NCI-H2171 (cell line): ENCODE measurements around the gene BCL7B.
"Not testable (repeated sequence)": the region's sequence is repeated elsewhere in the genome, so short reads cannot be mapped to it uniquely, and the experiment has no call there.

ENCODE experiments used
- DNase-seq: peaks from one replicate; lab custom pipeline; 2025; lab: John Stamatoyannopoulos, UW

Gene BCL7B

DNA sequence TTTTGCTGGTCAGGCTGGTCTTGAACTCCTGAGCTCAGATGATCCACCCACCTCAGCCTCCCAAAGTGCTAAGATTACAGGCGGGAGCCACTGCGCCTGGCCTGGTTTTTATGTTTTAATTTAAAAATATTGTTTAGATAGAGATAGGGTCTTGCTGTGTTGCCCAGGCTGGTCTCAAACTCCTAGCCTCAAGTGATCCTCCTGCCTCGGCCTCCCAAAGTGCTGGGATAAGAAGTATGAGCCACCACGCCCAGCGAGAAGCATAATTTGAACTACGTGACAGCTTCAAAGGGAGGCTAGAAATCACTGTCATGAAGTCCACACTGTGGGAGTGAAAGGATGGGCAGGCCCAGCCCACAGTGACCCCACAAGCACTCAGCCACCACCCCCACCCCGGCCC is 21.6 kb downstream of the BCL7B start:
- DNase-seq, result not testable (repeated sequence)

DNA sequence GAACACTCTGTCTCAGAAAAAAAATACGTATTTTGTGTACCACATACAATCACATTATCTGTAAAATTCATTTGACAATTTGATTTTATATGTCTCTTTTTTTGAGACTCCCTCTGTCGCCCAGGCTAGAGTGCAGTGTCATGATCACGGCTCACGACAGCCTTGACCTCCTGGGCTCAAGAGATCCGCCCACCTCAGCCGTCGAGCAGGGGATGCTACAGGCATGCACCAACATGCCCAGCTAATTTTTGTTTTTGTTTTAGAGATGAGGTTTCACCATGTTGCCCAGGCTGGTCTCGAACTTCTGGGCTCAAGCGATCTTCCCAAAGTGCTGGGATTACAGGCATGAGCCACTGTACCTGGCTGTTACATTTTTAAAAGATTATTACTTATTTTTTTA is 23.7 kb downstream of the BCL7B start:
- DNase-seq, result no peak

DNA sequence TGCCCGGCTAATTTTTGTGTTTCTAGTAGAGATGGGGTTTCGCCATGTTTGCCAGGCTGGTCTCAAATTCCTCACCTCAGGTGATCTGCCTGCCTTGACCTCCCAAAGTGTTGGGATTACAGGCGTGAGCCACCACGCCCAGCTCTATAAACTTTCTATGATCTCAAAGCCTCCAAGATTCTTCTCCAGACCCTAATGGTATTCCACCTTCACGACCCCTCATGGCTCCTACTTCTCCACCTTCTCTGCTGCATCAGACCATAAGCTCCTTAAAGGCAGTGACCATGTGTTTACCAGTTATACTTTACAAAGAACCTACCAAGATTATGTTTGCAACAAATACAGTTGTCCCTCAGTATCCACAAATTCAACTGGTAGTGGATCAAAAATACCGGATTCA is 25.3 kb downstream of the BCL7B start:
- no peak for DNase-seq

DNA sequence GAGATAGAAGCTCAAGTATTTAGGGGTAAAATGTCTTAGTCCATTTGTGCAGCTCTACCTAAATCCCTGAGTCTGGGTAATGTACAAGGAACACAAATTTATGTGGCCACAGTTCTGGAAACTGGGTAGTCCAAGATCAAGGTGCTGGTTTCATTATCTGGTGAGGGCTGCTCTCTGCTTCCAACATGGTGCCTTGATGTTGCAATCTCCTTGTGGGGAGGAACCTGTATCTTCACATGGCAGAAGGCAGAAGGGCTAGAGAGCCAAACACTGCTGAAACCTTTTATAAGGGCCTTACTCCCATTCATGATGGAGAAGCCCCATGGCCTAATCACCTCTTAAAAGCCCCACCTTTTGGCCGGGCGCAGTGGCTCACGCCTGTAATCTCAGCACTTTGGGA is 26.7 kb downstream of the BCL7B start:
- DNase-seq, result no peak

DNA sequence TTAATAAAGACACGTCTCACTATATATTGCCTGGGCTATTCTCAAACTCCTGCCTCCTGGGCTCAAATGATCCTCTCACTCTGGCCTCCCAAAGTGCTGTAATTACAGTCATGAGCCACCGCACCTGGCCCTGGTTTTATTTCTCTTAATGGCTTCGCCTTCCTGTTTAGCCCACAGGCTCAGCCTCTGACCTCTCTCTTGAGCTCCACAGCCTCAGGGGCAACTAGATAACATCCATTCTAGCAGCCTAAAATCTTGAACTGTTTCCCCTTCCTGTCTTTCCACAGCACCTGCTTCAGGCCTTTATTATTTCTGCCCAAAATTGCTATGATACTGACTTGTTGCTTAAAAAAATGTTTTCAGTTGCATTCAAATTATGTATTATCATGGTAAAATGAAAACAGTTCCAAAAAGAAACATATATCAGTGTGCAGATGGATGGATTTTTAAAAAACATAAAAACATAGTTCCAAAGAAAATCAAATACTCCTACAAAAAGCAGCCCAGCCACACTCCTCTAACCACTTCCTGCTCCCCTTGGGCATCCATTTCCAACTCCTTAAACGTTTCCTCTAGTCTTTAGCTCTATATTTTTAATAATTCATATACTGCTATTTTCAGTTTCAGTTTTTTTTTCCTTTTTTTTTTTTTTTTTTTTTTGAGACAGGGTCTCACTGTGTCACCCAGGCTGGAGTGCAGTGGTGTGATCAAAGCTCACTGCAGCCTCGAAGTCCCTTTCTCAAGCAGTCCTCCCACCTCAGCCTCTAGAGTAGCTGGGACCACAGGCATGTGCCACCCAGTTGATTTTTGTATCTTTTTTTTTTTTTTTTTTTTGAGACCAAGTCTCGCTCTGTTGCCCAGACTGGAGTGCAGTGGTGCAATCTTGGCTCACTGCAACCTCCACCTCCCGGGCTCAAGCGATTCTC is 30.3 kb downstream of the BCL7B start:
- no peak for DNase-seq

DNA sequence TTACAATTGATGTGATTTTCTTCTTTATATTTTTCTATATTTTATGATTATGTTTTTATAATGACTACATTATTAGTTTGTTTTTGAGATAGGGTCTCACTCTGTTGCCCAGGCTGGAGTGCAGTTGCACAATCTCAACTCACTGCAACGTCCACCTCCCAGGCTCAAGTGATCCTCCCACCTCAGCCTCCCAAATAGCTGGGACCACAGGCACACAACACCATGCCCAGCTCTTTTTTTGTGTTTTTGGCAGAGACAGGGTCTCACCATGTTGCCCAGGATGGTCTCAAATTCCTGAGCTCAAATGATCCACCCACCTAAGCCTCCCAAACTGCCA is 31.4 kb downstream of the BCL7B start:
- not testable (repeated sequence) for DNase-seq

DNA sequence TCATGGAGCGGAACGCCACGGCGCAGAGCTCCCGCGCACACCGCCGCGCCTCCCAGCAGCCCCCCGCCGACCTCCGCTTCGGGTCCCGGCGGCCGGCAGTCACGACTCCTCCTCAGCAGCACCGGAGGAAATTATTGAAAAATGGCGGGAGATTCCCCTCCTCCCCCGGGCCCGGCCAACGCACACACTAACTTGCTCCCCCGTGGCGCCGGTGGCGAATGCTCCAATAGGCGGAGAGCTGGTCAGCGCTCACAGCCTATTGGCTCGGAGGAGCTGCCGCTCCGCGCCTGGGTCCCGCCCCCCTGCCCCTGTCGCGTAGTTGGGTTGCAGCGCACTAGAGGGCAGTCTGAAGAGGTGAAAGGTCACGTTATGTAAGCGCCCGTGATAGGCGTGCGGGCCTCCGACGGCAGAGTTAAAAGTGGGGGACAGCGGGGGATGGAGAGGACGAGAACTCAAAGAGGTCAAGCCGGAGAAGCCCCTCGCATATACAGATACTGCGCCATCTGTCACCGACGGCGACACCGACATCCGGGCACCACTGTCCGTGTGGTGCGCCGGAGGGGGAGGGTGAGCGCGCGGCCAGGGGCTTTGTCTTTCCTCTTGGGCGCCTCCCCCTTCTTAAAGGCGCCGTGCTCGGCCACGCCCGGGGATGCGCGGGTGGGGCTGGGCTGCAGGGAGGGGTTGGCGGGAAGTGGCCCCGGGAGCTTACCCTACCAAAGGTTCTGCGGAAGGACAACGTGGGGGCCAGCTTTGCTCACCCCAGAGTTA is 35.2 kb downstream of the BCL7B start, which contains the start of gene BAZ1B:
TSS of gene BAZ1B (minus strand) at position 189 of the 768 bp plus-strand sequence. CDS start 360 bp downstream, outside the sequence.
- peak; percentile 98 for DNase-seq

DNA sequence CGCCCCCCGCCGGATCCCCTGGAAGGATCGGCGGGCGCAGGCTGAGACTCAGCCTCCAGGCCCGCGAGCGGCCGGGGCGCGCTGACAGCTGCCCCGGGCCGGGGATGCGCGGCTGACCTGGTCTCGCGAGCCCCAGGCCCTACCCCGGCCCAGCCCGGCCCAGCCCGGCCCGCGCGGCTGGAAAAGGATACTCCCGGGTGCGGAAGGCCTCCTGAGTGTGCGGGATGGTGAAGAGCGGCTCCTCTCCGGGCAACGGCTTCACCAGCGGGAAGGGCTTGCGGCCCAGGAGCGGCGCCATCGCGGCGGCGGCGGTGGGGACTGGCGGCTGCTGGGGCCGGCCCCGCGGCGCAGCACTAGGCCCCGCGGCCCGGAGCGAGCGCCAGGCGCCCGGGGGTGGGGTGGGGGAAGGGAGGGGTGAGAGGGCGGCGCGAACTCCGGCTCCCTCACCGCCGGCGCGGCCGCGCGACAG is 35.8 kb downstream of the BCL7B start:
- peak; percentile 76 for DNase-seq

DNA sequence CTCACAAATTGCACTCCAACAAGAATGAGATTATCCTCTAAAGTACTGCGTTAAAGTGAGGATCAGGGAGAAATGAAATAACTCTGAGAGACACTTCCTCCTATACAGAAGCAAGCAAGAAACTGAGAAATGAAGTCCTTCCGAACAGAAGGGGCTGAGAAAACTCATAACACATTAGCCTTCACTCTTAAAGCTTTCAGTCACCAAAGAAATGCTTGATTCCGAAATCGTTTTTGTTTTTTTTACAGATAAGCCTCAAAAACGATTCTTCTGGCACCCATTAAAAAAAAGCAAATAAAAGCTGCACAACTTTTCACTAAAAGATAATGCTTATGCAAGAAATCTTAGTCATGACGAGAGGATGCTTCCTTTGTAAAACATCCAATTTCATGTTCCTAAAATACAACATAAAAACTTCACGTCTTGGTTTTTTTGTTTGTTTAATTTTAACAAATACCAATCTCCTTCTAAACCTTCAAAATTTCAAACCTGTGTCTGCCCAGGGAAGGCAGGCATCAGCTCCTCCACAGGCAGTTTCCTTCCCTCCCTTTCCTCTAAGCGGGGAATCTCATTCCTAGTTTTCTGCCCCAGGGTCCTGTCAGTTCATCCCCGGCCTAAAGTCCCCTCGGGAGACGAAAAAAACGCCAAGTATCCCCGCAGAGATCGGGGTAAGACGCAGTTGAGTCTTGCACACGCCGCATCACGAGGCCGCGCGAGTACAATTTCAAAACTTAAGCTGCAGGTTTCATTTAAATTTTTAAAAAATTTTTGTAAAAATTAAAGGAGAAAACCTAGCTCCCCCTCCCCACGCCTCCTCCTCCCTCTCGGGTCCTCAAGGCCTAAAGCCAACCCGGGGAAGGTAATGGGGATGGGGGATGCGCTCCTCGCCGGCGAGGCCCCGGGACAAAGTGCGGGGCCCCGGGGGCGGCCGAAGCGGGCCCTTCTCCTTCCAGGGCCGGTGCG is 36.5 kb downstream of the BCL7B start:
- DNase-seq, result no peak

DNA sequence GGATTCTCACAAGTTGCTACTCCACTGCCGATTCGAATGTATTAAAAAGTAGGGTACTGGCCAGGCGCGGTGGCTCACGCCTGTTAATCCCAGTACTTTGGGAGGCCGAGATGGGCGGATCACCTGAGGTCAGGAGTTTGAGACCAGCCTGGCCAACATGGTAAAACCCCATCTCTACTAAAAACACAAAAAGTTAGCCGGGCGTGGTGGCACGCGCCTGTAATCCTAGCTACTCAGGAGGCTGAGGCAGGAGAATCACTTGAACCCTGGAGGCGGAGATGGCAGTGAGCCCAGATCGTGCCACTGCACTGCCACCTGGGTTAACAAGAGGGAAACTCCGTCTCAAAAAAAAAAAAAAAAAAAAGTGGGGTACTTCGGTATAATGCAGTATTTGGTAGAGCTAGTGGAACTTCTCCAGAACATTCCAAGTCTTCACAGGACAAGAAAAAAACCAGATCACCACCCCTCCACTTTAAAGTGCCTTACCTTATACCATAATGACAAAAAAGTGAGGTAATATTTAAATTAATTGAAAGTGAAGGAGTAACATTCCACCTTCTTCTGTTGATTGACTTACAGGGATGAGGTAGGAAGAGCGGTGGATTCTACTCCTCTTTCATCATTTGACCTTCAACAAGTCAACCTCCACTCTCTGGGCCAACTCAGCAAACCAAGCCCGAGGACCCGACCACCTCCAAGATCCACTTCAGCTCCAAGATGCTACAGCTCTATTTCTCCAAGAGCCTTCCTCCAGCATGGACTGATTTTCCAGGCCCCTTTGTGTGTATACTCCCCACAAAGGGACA is 37.4 kb downstream of the BCL7B start:
- no peak for DNase-seq

DNA sequence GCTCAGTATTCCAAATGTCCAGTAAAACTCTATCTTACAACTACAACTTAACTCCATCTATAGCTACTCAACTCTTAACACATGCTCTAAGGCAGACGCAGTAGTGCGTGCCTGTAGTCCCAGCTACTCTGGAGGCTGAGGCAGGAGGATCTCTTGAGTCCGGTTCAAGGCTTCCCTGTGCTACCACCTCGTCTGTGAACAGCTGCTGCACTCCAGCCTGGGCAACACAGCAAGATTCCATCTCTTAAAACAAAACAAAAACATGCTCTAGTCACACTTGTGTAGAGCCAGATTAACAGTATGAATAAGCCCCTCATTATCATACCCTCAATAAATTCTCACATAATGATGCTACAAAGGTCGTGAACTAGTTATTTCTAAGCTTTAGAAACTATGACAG is 39.0 kb downstream of the BCL7B start:
- DNase-seq, result no peak

DNA sequence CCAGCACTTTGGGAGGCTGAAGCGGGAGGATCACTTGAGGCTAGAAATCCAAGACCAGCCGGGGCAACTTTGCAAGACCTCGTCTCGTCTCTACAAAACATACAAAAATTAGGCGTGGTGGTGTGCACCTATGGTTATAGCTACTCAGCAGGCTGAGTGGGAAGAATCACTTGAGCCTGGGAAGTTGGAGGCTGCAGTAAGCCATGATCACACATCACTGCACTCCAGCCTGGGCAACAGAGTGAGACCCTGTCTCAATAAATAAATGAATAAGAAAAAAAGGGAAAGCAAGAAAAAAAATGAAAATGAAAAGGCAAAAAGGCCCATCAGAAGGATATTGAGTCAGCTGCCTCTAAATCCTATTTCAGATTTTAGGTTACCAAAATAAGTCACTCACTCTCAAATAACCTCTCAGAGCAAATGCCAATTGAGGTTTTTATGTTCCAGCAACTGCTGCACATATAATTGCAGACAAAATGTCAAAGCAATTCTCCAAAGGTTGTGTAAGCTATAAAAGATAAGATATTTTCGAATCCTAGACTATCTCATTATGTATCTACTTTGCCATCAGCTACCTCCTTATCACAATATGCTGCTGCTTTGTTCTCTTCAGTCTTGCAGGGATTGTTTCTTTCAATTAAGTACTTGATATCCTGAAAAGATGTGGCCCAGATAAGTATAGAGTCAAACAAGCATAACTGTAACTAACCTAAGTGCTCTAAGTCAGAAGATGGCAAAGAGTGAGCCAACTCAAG is 40.1 kb downstream of the BCL7B start:
- no peak for DNase-seq

DNA sequence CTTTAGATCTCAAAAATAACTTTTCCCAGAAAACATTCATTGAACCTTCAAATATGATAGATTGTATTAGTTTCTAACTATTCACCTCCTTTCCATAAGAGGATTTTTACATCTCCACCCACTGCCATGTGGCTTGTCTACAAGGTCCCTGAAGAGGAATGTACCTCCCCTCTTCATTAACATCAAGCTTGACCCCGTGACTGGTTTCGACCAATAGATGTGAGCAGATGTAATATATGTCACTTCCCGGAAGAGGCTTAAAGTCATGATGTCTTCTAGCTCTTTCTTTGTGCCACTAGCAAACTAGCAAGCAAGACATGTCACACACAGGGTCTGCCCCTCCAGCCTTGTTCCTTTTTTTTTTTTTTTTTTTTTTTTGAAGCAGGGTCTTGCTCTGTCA is 42.3 kb downstream of the BCL7B start:
- DNase-seq, result no peak

DNA sequence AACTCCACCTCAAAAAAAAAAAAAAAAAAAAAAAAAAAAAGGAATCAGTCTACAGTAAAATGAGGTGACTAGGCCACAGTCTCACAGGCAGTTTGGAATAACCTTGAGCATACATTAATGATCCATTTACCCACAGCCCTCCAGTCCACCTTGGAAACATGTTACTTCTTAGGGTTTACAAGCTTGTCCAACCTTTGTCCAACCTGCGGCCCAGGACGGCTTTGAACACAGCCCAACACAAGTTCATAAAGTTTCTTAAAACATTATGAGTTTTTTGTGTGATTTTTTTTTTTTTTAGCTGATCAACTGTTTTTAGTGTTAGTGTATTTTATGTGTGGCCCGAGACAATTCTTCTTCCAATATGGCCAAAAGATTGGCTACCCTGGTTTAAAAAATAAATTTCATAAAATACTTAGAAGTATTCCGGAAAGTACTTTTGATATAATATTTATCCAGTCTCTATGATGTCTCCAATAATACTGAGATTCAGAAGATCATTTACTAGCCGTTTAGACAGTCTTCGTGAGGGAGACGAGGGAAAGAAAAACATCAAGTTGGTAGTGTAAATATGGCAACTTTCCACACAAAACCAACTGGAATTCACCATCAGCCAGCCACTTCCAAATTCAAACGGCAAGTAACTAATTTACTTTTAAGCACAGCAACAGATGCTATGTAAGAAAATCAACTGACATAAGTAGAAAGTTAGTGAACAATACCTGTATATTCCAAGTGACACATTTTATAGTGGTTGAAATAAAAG is 45.3 kb downstream of the BCL7B start:
- DNase-seq, result no peak

DNA sequence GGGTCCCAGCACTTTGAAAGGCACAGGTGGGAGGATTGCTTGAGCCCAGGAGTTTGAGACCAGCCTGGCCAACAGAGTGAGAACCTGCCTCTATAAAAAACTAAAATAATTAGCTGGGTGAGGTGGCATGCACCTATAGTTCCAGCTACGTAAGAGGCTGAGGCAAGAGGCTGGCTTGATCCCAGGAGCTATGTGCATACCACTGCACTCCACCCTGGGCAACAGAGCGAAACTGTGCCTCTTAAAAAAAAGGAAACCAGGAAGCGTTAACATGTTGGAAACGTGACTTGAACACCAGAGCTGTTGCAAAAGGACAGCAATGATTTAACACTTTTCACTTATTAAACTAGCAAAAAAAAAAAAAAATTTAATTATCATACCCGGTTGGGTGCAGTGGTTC is 48.0 kb downstream of the BCL7B start:
- DNase-seq, result no peak

DNA sequence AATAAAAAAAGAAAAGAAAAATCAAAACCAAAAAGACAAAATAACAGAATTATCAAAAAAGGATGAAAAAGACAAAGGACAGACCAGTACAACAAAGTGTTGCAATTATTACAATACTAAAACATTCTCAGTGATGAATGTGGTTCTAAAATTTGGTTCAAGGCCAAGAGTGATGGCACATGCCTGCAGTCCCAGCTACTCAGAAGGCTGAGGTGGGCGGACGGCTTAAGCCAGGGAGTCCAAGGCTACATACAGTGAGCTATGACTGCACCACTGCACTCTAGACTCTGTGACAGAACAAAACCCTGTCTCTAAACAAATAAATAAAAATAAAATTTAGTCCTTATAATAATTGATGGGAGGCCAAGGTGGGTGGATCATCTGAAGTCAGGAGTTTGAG is 49.9 kb downstream of the BCL7B start:
- DNase-seq, result no peak

DNA sequence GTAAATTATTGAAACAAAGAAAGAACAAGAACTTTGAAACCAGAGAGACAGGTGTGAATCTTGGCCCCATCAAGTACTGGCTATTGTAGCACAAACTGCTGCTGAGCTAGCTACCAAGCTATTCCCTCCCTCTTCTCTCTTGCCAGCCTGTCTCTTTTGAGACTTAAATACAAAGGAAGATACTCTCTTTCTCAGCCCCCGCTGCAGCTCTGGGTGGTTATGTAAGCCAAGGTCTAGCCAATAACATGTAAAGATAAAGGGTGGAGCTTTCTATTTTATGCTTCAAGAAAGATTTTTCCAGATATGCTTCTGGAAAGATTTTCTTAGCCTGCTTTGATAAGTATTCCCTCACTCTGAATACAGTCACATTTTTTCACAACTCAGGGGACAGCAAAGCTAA is 52.6 kb downstream of the BCL7B start:
- no peak for DNase-seq

DNA sequence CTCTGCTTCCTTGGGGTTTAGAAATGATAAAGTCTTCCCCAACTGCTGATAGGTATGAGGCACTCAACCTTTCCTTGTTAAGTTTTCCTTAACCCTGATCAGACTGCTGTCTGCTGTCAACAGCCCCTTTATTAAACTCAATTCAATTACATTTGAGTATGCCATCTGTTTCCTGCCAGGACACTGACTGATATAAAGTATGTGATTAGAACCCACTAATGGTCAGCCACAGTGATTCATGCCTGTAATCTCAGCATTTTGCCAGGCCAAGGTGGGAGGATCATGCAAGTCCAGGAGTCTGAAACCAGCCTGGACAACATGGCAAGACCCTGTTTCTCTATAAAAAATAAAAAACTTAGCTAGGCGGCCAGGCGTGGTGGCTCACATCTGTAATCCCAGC is 53.5 kb downstream of the BCL7B start:
- no peak for DNase-seq

DNA sequence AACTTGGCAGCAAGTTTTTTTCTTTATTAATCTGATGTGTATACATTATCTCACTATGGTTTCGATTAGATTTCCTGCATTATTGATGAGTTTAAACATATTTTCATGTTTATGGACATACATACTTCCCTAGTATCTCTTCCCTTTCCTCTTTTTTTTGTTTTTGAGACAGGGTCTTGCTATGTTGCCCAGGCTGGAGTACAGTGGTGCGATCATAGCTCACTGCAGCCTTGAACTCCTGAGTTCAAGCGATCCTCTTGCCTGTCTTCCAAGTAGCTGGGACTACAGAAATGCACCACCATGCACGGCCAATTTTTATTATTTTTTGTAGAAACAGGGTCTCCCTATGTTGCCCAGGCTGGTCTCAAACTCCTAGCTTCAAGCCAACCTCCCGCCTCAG is 54.3 kb downstream of the BCL7B start:
- DNase-seq, result no peak

DNA sequence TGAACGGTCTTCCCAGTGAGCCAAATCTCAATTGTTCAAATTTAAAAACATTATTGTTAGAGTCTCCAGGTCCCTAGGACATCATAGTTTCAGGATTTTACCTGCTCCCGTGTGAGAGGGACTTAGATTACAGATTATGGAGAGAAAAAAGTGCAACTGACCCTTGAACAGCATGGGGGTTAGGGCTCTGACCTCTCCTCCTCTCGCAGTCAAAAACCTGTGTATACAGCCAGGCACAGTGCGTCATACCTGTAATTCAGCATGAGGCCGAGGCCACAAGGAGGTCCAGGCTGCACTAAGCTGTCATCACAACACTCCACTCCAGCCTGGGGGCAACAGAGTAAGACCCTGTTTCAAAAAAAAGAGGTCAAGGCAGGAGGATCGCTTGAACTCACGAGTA is 60.9 kb downstream of the BCL7B start:
- no peak for DNase-seq
